K562 (cell line): ENCODE results near the gene ROBO1. TPM values are rescaled to one million over a fixed set of nuclear protein-coding genes. Genes with fewer than 3 reads are reported as not detected.

Experiments used
- ATAC-seq: fragments of 200-7000 bp; cut with Tn5 transposase; 3 replicates; pipeline ENCODE4 v1.9.1; 2020; ENCODE audit warnings: moderate library complexity
- BruUV-seq: library from RNA; stranded (reverse); fragments of 400-500 nt; replicated peaks from 2 replicates; lab custom pipeline; 2021; lab: Mats Ljungman, UMichigan
- CTCF ChIA-PET: fragments of 300-600 bp; formaldehyde crosslinking; extraction: SDS; loops from one replicate; lab custom pipeline; 2021; ENCODE audit warnings: low intra/inter-chr PET ratio; lab: Yijun Ruan, JAX
- POLR2A ChIA-PET: fragments of 300-600, 350-650 bp; sonication (Branson Sonifier 250); formaldehyde crosslinking; extraction: SDS; loops from one replicate; lab custom pipeline; 2021; ENCODE audit warnings: antibody characterized with exemption, inconsistent platforms; lab: Yijun Ruan, JAX
- DNase-seq, 4 experiments: peaks; one replicate each; pipeline versions ENCODE4 v3.0.0 to v3.0.0-alpha.2; 2011 to 2018; ENCODE audit warnings: low spot score in 3 of 4, mixed read lengths in 3 of 4; ENCODE audit errors: extremely low read depth in 1 of 4
- FAIRE-seq: peaks from 2 replicates; lab custom pipeline; 2011; peaks lifted over from hg19 to GRCh38; lab: Jason Lieb, UNC
- H2AFZ ChIP-seq: 2 replicates; pipeline ENCODE4 v1.6.0; 2011; ENCODE audit warnings: low read depth, low read length, control low read depth, inconsistent platforms
- H3K27ac ChIP-seq: fragments of 200-600 bp; 3 replicates; pipeline ENCODE4 v1.8.0; 2011; ENCODE audit warnings: low read depth, mild to moderate bottlenecking, control low read depth, inconsistent platforms, low read length, moderate library complexity, mixed read lengths; ENCODE audit errors: extremely low read depth
- H3K27me3 ChIP-seq, 2 experiments: fragments of 300-600 bp in 1 of 2; 2 replicates in 1 of 2; 3 replicates in 1 of 2; pipeline versions ENCODE4 v1.6.0 to v1.8.0; 2011; ENCODE audit warnings: inconsistent platforms in 2 of 2, low read length in 2 of 2, mild to moderate bottlenecking in 1 of 2, mixed read lengths in 1 of 2, moderate library complexity in 1 of 2; ENCODE audit not compliant: control insufficient read depth in 2 of 2, insufficient read depth in 2 of 2
- H3K36me3 ChIP-seq: fragments of 300-600 bp; 3 replicates; pipeline ENCODE4 v1.8.0; 2011; ENCODE audit warnings: mild to moderate bottlenecking, low read length, inconsistent platforms; ENCODE audit not compliant: control insufficient read depth, insufficient read depth
- H3K4me1 ChIP-seq, 2 experiments: fragments of 200-600 bp in 1 of 2; replicated peaks in 1 of 2; 2 replicates in 1 of 2; 3 replicates in 1 of 2; pipeline versions ENCODE4 v1.5.1 to v1.8.0; 2011; ENCODE audit warnings: inconsistent platforms in 2 of 2, low read length in 2 of 2, mild to moderate bottlenecking in 1 of 2, mixed read lengths in 1 of 2, moderate library complexity in 1 of 2; ENCODE audit not compliant: control insufficient read depth in 2 of 2, insufficient read depth in 2 of 2
- H3K4me2 ChIP-seq: 2 replicates; pipeline ENCODE4 v1.6.1; 2011; ENCODE audit warnings: low read length, control low read depth, inconsistent platforms, mixed read lengths; ENCODE audit not compliant: insufficient read depth
- H3K4me3 ChIP-seq: fragments of 200-600 bp; sonication (generic), shearing (Covaris generic); 2 replicates; pipeline ENCODE4 v1.5.1; 2016; ENCODE audit warnings: control low read depth, inconsistent platforms
- H3K79me2 ChIP-seq: fragments of 200-600 bp; 3 replicates; pipeline ENCODE4 v1.8.0; 2011; ENCODE audit warnings: low read length, inconsistent platforms; ENCODE audit not compliant: control insufficient read depth, insufficient read depth
- H3K9ac ChIP-seq, 2 experiments: 2 replicates each; pipeline versions ENCODE4 v1.6.0 to v1.6.1; 2011; ENCODE audit warnings: low read depth in 2 of 2, low read length in 2 of 2, control low read depth in 1 of 2, inconsistent platforms in 1 of 2, mild to moderate bottlenecking in 1 of 2, mixed read lengths in 1 of 2; ENCODE audit not compliant: insufficient read depth in 1 of 2
- H3K9me1 ChIP-seq: one replicate; pipeline ENCODE4 v1.6.0; 2011; ENCODE audit warnings: inconsistent platforms, mild to moderate bottlenecking, low read length, moderate library complexity; ENCODE audit not compliant: control insufficient read depth, insufficient read depth
- H3K9me3 ChIP-seq: replicated peaks from 2 replicates; pipeline ENCODE4 v1.5.1; 2011; ENCODE audit warnings: low read depth, low read length, inconsistent platforms; ENCODE audit not compliant: control insufficient read depth, insufficient read depth
- H4K20me1 ChIP-seq: replicated peaks from 2 replicates; pipeline ENCODE4 v1.6.1; 2011; ENCODE audit warnings: low read length, inconsistent platforms, mixed read lengths; ENCODE audit not compliant: control insufficient read depth, insufficient read depth
- CBFB ChIP-seq: sonication (generic); formaldehyde crosslinking; IDR thresholded peaks from 2 replicates; pipeline ENCODE4 v1.4.0; 2020; ENCODE audit warnings: mild to moderate bottlenecking, missing genetic modification reagents
- CLOCK ChIP-seq: fragments of 250-450 bp; sonication (Bioruptor Pico); IDR thresholded peaks from 2 replicates; pipeline ENCODE4 v1.4.0; 2020; ENCODE audit warnings: mild to moderate bottlenecking, moderate library complexity, borderline replicate concordance
- CREM ChIP-seq: IDR thresholded peaks from 2 replicates; pipeline ENCODE4 v1.6.1; 2014; ENCODE audit warnings: antibody characterized with exemption, low read depth
- EWSR1 ChIP-seq: fragments of 450-650 bp; IDR thresholded peaks from 2 replicates; pipeline ENCODE4 v1.6.1; 2018; ENCODE audit warnings: borderline replicate concordance, mild to moderate bottlenecking, low read depth, moderate library complexity; ENCODE audit not compliant: partially characterized antibody
- FOXJ3 ChIP-seq: sonication (generic); formaldehyde crosslinking; IDR thresholded peaks from 2 replicates; pipeline ENCODE4 v1.4.0; 2020; ENCODE audit warnings: mild to moderate bottlenecking, missing genetic modification reagents
- HMG20B ChIP-seq: fragments of 250-450 bp; sonication (Bioruptor Pico); IDR thresholded peaks from 2 replicates; pipeline ENCODE4 v1.5.0; 2021; ENCODE audit warnings: mild to moderate bottlenecking
- LCOR ChIP-seq: sonication (generic); formaldehyde crosslinking; IDR thresholded peaks from 2 replicates; pipeline ENCODE4 v1.8.0; 2022; ENCODE audit warnings: mild to moderate bottlenecking, missing genetic modification reagents
- SMARCA5 ChIP-seq: fragments of 450-650 bp; IDR thresholded peaks from 2 replicates; pipeline ENCODE4 v1.6.1; 2016
- TBL1XR1 ChIP-seq, 2 experiments: IDR thresholded peaks; 2 replicates each; pipeline ENCODE4 v1.6.1; 2012; ENCODE audit warnings: improper control_type of control experiment in 2 of 2, low read length in 2 of 2, mild to moderate bottlenecking in 1 of 2
- TEAD2 ChIP-seq: fragments of 450-650 bp; IDR thresholded peaks from 2 replicates; pipeline ENCODE4 v1.6.1; 2016; ENCODE audit warnings: missing genetic modification characterization, control low read depth, missing compliant biosample characterization
- ZBTB12 ChIP-seq: fragments of 250-450 bp; sonication (Bioruptor Pico); IDR thresholded peaks from 2 replicates; pipeline ENCODE4 v1.4.0; 2020
- ZEB2 ChIP-seq: fragments of 450-650 bp; IDR thresholded peaks from 2 replicates; pipeline ENCODE4 v1.6.1; 2016
- ZNF24 ChIP-seq: fragments of 450-650 bp; IDR thresholded peaks from 2 replicates; pipeline ENCODE4 v1.6.1; 2016
- ZNF263 ChIP-seq: sonication (generic); formaldehyde crosslinking; IDR thresholded peaks from 2 replicates; pipeline ENCODE4 v1.8.0; 2022; ENCODE audit warnings: mild to moderate bottlenecking, missing genetic modification reagents, borderline replicate concordance
- ZNF584 ChIP-seq: fragments of 200-800 bp; sonication (Bioruptor generic); IDR thresholded peaks from 2 replicates; pipeline ENCODE4 v1.6.1; 2016; ENCODE audit warnings: low read depth, mild to moderate bottlenecking, missing genetic modification characterization, missing compliant biosample characterization
- ZNF76 ChIP-seq: fragments of 250-450 bp; sonication (Bioruptor Pico); IDR thresholded peaks from 2 replicates; pipeline ENCODE4 v1.4.0; 2020; ENCODE audit warnings: mild to moderate bottlenecking, moderate library complexity, borderline replicate concordance
- WGBS: fragments of 100-300 bp; shearing (Covaris generic); methylation state at CpG from one replicate; pipeline ENCODE4 v1.1.6; 2016; ENCODE audit warnings: low coverage, mixed read lengths; ENCODE audit not compliant: insufficient coverage; ENCODE audit errors: missing lambda C conversion rate; 5-methylcytosine and 5-hydroxymethylcytosine counted together
- in situ Hi-C: fragments of 300-500 bp; cut with MboI; formaldehyde crosslinking; loops from 4 replicates; pipeline ENCODE4 v1.15.0; 2018; ENCODE audit warnings: inconsistent platforms, mixed read lengths
- intact Hi-C: fragments of 100-400 bp; cut with micrococcal nuclease; formaldehyde crosslinking; loops from 2 replicates; pipeline ENCODE4 v1.14.2; 2022
- polyA plus RNA-seq, 8 experiments: library from polyadenylated mRNA; depleted of rRNA in 4 of 8; stranded (reverse) in 5 of 8; unstranded in 3 of 8; fragments of >200 nt; fragmentation: Nextera tagmentation in 2 of 8; fragmentation: Illumina TruSeq in 1 of 8; extraction: Ambion mirVana in 2 of 8; extraction: Trizol in 1 of 8; gene quantifications; 2 replicates each; pipeline versions ENCODE4 v1.2.1 to v1.2.3, GENCODE V29; 2011 to 2014; ENCODE audit warnings: inconsistent platforms in 1 of 8, missing spikeins in 1 of 8
- total RNA-seq, 7 experiments: library from RNA; depleted of rRNA in 6 of 7; stranded (reverse); fragments of >200 nt in 6 of 7; fragmentation: Illumina TruSeq in 2 of 7; extraction: Trizol in 2 of 7; gene quantifications; 2 replicates each; pipeline versions ENCODE4 v1.2.1 to v1.2.3, GENCODE V29; 2011 to 2021; ENCODE audit warnings: low replicate concordance in 1 of 7
- TF ChIP-seq, protein P1 (sequence below): sonication (generic); formaldehyde crosslinking; IDR thresholded peaks from 2 replicates; pipeline ENCODE4 v1.9.0; 2022; ENCODE audit warnings: mild to moderate bottlenecking, missing genetic modification reagents
- TF ChIP-seq, protein P2 (sequence below): fragments of 450-650 bp; IDR thresholded peaks from 2 replicates; pipeline ENCODE4 v1.6.1; 2018; ENCODE audit warnings: mild to moderate bottlenecking, low read depth; ENCODE audit not compliant: partially characterized antibody
- TF ChIP-seq, protein P3 (sequence below): fragments of 450-650 bp; formaldehyde crosslinking; IDR thresholded peaks from 2 replicates; pipeline ENCODE4 v1.4.0; 2022; ENCODE audit warnings: mild to moderate bottlenecking, moderate library complexity

Gene ROBO1
- total and polyA plus RNA-seq, 9 of the 15 experiments (the other 6 are each of a cell fraction or from before 2014, with no cell fraction given), result 0.01 to 0.53 (median 0.17) TPM; not detected in 5

DNA sequence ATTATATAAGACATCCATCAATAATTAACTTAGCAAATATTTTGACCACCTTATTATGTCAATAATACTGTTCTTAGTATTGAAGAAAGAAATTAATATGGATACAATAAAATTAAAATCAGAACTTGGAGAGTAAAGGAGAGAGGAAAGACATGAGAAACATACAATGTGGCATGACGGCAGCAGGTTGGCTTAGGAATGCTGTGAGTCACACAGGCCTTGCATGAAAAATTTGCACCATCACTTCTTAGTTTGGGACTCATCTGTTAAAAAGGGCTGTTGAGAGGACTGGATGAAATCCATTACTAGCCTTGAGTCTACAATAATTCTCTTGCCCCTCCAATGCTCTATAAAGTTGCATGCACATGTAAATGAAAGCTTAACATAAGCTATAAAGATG is 880.8 kb downstream of the ROBO1 start:
- in situ Hi-C loops, result no loop called here

More for the DNA sequence above, 880.8 kb downstream of the ROBO1 start:
- CTCF ChIA-PET, result no interaction called here
- H3K27me3 ChIP-seq, result no peaks in the 10 kb centered on the region
- TF ChIP-seq SMARCA5 (no peak), EWSR1 (no peak), ZNF24 (no peak), ZNF584 (no peak), ZBTB12 (CRISPR knock-in tag) (no peak), FOXJ3 (CRISPR knock-in tag) (no peak), LCOR (no peak), TEAD2 (tag) (no peak), TBL1XR1 (IDR thresholded peaks at IDR 0.05; ENCODE audit: low read length in 2 of 2) (no peak), CBFB (CRISPR knock-in tag) (no peak), ZNF76 (CRISPR knock-in tag) (no peak), CLOCK (CRISPR knock-in tag) (no peak), CREM (no peak), ZNF263 (CRISPR knock-in tag) (no peak), HMG20B (CRISPR knock-in tag) (no peak), ZEB2 (no peak)
- TF ChIP-seq, protein P1, sequence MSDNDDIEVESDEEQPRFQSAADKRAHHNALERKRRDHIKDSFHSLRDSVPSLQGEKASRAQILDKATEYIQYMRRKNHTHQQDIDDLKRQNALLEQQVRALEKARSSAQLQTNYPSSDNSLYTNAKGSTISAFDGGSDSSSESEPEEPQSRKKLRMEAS (CRISPR knock-in tag), result no peak
- TF ChIP-seq, protein P2, sequence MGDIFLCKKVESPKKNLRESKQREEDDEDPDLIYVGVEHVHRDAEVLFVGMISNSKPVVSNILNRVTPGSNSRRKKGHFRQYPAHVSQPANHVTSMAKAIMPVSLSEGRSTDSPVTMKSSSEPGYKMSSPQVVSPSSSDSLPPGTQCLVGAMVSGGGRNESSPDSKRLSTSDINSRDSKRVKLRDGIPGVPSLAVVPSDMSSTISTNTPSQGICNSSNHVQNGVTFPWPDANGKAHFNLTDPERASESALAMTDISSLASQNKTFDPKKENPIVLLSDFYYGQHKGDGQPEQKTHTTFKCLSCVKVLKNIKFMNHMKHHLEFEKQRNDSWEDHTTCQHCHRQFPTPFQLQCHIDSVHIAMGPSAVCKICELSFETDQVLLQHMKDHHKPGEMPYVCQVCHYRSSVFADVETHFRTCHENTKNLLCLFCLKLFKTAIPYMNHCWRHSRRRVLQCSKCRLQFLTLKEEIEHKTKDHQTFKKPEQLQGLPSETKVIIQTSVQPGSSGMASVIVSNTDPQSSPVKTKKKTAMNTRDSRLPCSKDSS, result no peak
- TF ChIP-seq, protein P3, sequence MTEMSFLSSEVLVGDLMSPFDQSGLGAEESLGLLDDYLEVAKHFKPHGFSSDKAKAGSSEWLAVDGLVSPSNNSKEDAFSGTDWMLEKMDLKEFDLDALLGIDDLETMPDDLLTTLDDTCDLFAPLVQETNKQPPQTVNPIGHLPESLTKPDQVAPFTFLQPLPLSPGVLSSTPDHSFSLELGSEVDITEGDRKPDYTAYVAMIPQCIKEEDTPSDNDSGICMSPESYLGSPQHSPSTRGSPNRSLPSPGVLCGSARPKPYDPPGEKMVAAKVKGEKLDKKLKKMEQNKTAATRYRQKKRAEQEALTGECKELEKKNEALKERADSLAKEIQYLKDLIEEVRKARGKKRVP (CRISPR knock-in tag), result no peak
- TF ChIP-seq, all 486 proteins: peak for 0
- Histone ChIP-seq H3K9me1 (no peaks in the 10 kb centered on the region), H3K4me1 (no peaks in the 10 kb centered on the region), H3K27ac (no peak overlapping the region), H3K4me2 (no peak overlapping the region), H3K79me2 (no peaks in the 10 kb centered on the region), H4K20me1 (no peaks in the 10 kb centered on the region), H3K4me3 (no peak overlapping the region), H2AFZ (no peak overlapping the region), H3K9me3 (no peaks in the 10 kb centered on the region), H3K9ac (no peak overlapping the region), H3K36me3 (no peaks in the 10 kb centered on the region)
- intact Hi-C loops, result no loop called here
- no TSS peak for BruUV-seq
- no peak for DNase-seq
- ATAC-seq, result no peak
- 0% methylated on average over 1 of the region's 1 CpG for WGBS
- FAIRE-seq, result no peak
- POLR2A ChIA-PET, result no interaction called here
